GM23338 (cell line): ENCODE results near the gene GAREM1. TPM values are rescaled to one million over a fixed set of nuclear protein-coding genes. Genes with fewer than 3 reads are reported as not detected.
A peak's percentile ranks its signal among the peaks of the same experiment; 100 is the strongest.

Source experiments
- ATAC-seq: fragments of 200-7000 bp; cut with Tn5 transposase; 3 replicates; pipeline ENCODE4 v1.9.1; 2020
- DNase-seq: peaks from one replicate; pipeline ENCODE4 v3.0.0-alpha.2; 2015; ENCODE audit warnings: low spot score
- H2AFZ ChIP-seq: fragments of 200-600 bp; sonication (generic); 2 replicates; pipeline ENCODE4 v1.8.0; 2016; ENCODE audit warnings: antibody characterized with exemption, mild to moderate bottlenecking, moderate library complexity
- H3F3A ChIP-seq: fragments of 200-600 bp; sonication (generic); replicated peaks from 2 replicates; pipeline ENCODE4 v1.8.0; 2017; ENCODE audit warnings: antibody characterized with exemption, mixed run types, low read depth
- H3K27ac ChIP-seq: fragments of 200-600 bp; sonication (generic); 2 replicates; pipeline ENCODE4 v1.6.1; 2016; ENCODE audit warnings: low read depth
- H3K27me3 ChIP-seq: fragments of 200-600 bp; sonication (generic); 2 replicates; pipeline ENCODE4 v1.8.0; 2016; ENCODE audit warnings: mild to moderate bottlenecking, mixed run types, moderate library complexity; ENCODE audit not compliant: insufficient read depth
- H3K36me3 ChIP-seq: fragments of 200-600 bp; sonication (generic); 2 replicates; pipeline ENCODE4 v1.8.0; 2016; ENCODE audit warnings: mild to moderate bottlenecking; ENCODE audit not compliant: insufficient read depth
- H3K4me1 ChIP-seq: fragments of 200-600 bp; sonication (generic); 2 replicates; pipeline ENCODE4 v1.8.0; 2016; ENCODE audit warnings: mild to moderate bottlenecking, moderate library complexity; ENCODE audit not compliant: insufficient read depth
- H3K4me2 ChIP-seq: fragments of 200-600 bp; sonication (generic); 2 replicates; pipeline ENCODE4 v1.7.1; 2017; ENCODE audit warnings: mixed run types
- H3K4me3 ChIP-seq: fragments of 200-600 bp; sonication (generic); 2 replicates; pipeline ENCODE4 v1.6.1; 2016; ENCODE audit warnings: mixed run types
- H3K79me2 ChIP-seq: fragments of 200-600 bp; sonication (generic); replicated peaks from 2 replicates; pipeline ENCODE4 v1.8.0; 2017; ENCODE audit warnings: mild to moderate bottlenecking; ENCODE audit not compliant: insufficient read depth
- H3K9me2 ChIP-seq: fragments of 200-600 bp; sonication (generic); 2 replicates; pipeline ENCODE4 v1.8.0; 2017; ENCODE audit not compliant: insufficient read depth
- H4K20me1 ChIP-seq: fragments of 200-600 bp; sonication (generic); replicated peaks from 2 replicates; pipeline ENCODE4 v1.8.0; 2017; ENCODE audit warnings: mild to moderate bottlenecking; ENCODE audit not compliant: insufficient read depth
- H3K27ac Mint-ChIP-seq: 2 replicates; pipeline ENCODE4 v1.8.0; 2020; ENCODE audit warnings: inconsistent platforms, mild to moderate bottlenecking, moderate library complexity, mixed read lengths
- H3K27me3 Mint-ChIP-seq: 3 replicates; pipeline ENCODE4 v1.8.0; 2022; ENCODE audit warnings: low read depth, mild to moderate bottlenecking, moderate library complexity, mixed read lengths, inconsistent platforms; ENCODE audit not compliant: insufficient read depth, poor library complexity
- H3K36me3 Mint-ChIP-seq: 3 replicates; pipeline ENCODE4 v1.8.0; 2021; ENCODE audit warnings: low read depth, mild to moderate bottlenecking, inconsistent platforms, moderate library complexity, mixed read lengths
- H3K4me1 Mint-ChIP-seq: 3 replicates; pipeline ENCODE4 v1.8.0; 2020; ENCODE audit warnings: mild to moderate bottlenecking, inconsistent platforms, mixed read lengths
- H3K4me3 Mint-ChIP-seq: 3 replicates; pipeline ENCODE4 v1.8.0; 2021; ENCODE audit warnings: moderate library complexity, mild to moderate bottlenecking, inconsistent platforms, mixed read lengths
- H3K9me3 Mint-ChIP-seq: 3 replicates; pipeline ENCODE4 v1.8.0; 2020; ENCODE audit warnings: moderate library complexity, mild to moderate bottlenecking, inconsistent platforms, mixed read lengths
- CREB1 ChIP-seq: fragments of 250-450 bp; sonication (Bioruptor Pico); IDR thresholded peaks from 2 replicates; pipeline ENCODE4 v1.5.0; 2020; ENCODE audit warnings: low read depth, mild to moderate bottlenecking, moderate library complexity
- JUNB ChIP-seq: IDR thresholded peaks from one replicate; pipeline ENCODE4 v1.6.1; 2016; ENCODE audit warnings: antibody characterized with exemption; ENCODE audit not compliant: unreplicated experiment
- NANOG ChIP-seq: IDR thresholded peaks from 2 replicates; pipeline ENCODE4 v1.6.1; 2016; ENCODE audit warnings: antibody characterized with exemption, borderline replicate concordance
- POLR2AphosphoS5 ChIP-seq: IDR thresholded peaks from 2 replicates; pipeline ENCODE4 v1.6.1; 2016; ENCODE audit warnings: antibody characterized with exemption, low read depth
- REST ChIP-seq: IDR thresholded peaks from one replicate; pipeline ENCODE4 v1.6.1; 2018; ENCODE audit warnings: antibody characterized with exemption; ENCODE audit not compliant: unreplicated experiment
- polyA plus RNA-seq: library from polyadenylated mRNA; unstranded; fragments of >200 nt; fragmentation: Nextera tagmentation; extraction: Ambion mirVana; gene quantifications from 2 replicates; pipeline ENCODE4 v1.2.1, GENCODE V29; 2016
- total RNA-seq: library from RNA; depleted of rRNA; stranded (reverse); fragments of >200 nt; shearing (Covaris generic); gene quantifications from 2 replicates; pipeline ENCODE4 v1.2.3, GENCODE V29; 2014

The GAREM1 gene
- total and polyA plus RNA-seq, 2 experiments from 2014 or later: 2.7 to 6.0 TPM

- TF ChIP-seq REST: no peak
- no peak for TF ChIP-seq NANOG
These were observed 96.7 kb downstream of the GAREM1 start (continued) for GRCh38 chr18:32373995-32374394.

- Histone ChIP-seq H3K9me2 (no peaks in the 10 kb centered on the region), H3K36me3 (no peaks in the 10 kb centered on the region), H3K79me2 (no peaks in the 10 kb centered on the region), H3K27me3 (no peaks in the 10 kb centered on the region), H3K4me3 (no peak overlapping the region), H3K4me1 (no peaks in the 10 kb centered on the region), H3K4me2 (no peak overlapping the region), H3F3A (no peaks in the 10 kb centered on the region), H4K20me1 (no peaks in the 10 kb centered on the region), H3K27ac (no peak overlapping the region), H2AFZ (no peak overlapping the region)
- H3K27ac Mint-ChIP-seq: no peak overlapping the region
- ATAC-seq (no peak), DNase-seq (no peak)
- H3K4me1 Mint-ChIP-seq: peaks cover 8% of the 10 kb centered on the region
- TF ChIP-seq JUNB (no peak), CREB1 (CRISPR knock-in tag) (no peak)
- H3K27me3 Mint-ChIP-seq: peaks cover 2% of the 10 kb centered on the region
- no peaks in the 10 kb centered on the region for H3K36me3 Mint-ChIP-seq
- no peaks in the 10 kb centered on the region for H3K9me3 Mint-ChIP-seq
- no peak overlapping the region for H3K4me3 Mint-ChIP-seq
These were observed 97.2 kb downstream of the GAREM1 start for GRCh38 chr18:32373505-32373904.

- Histone ChIP-seq H2AFZ (no peak overlapping the region), H3K27me3 (no peaks in the 10 kb centered on the region), H3K79me2 (no peaks in the 10 kb centered on the region), H3K4me1 (no peaks in the 10 kb centered on the region), H3K4me3 (no peak overlapping the region), H3K9me2 (no peaks in the 10 kb centered on the region), H3K4me2 (no peak overlapping the region), H3F3A (no peaks in the 10 kb centered on the region), H3K36me3 (no peaks in the 10 kb centered on the region), H3K27ac (no peak overlapping the region; the same call in 1 of the 2 replicates), H4K20me1 (no peaks in the 10 kb centered on the region; the same call in 1 of the 2 replicates)
- Mint-ChIP-seq H3K9me3 (no peaks in the 10 kb centered on the region), H3K27me3 (peaks cover 4% of the 10 kb centered on the region), H3K4me1 (peaks cover 8% of the 10 kb centered on the region), H3K4me3 (no peak overlapping the region), H3K27ac (peak overlapping the region; percentile 46; the same call in 1 of the 2 replicates), H3K36me3 (no peaks in the 10 kb centered on the region)
- TF ChIP-seq NANOG: no peak
- no peak for TF ChIP-seq REST
- no peak for TF ChIP-seq POLR2AphosphoS5
- DNase-seq (no peak), ATAC-seq (no peak)
These were observed 98.2 kb downstream of the GAREM1 start for GRCh38 chr18:32372381-32373061.
